ENCODE measurements around the gene TUBGCP2. TPM values are rescaled to one million over a fixed set of nuclear protein-coding genes. Genes with fewer than 3 reads are reported as not detected.

The TUBGCP2 gene
- total and polyA plus RNA-seq, 2 of the 13 experiments (the other 11 are each of a cell fraction or from before 2014, with no cell fraction given), result 21.3 to 34.5 TPM

- peak; percentile 65 for TF ChIP-seq RAD21 (CRISPR knock-in tag; IDR thresholded peaks at IDR 0.05)
- TF ChIP-seq ZFP91 (CRISPR knock-in tag; IDR thresholded peaks at IDR 0.05; ENCODE audit: borderline replicate concordance), result peak; percentile 76; the same call in 1 of the 2 replicates
- TF ChIP-seq ZNF430 (CRISPR knock-in tag; IDR thresholded peaks at IDR 0.05), result no peak; the same call in 1 of the 2 replicates
- TF ChIP-seq BRCA1 (CRISPR knock-in tag; IDR thresholded peaks at IDR 0.05), result no peak
- TF ChIP-seq RNF2 (conservative IDR thresholded peaks at IDR 0.05; ENCODE audit: low read depth), result 0 out of 2 replicates have a peak, but pooled peaks have one; percentile 21
- 0 out of 2 replicates have a peak, but pooled peaks have one; percentile 37 for TF ChIP-seq PRDM15 (CRISPR knock-in tag; IDR thresholded peaks at IDR 0.05)
- TF ChIP-seq ZNF556 (CRISPR knock-in tag; IDR thresholded peaks at IDR 0.05; ENCODE audit: borderline replicate concordance), result peak; percentile 76; the same call in 1 of the 2 replicates
- 0 out of 2 replicates have a peak, but pooled peaks have one; percentile 49 for TF ChIP-seq PCBP1 (IDR thresholded peaks at IDR 0.05; ENCODE audit: borderline replicate concordance, low read depth, low read length)
- TF ChIP-seq GTF2F1 (IDR thresholded peaks at IDR 0.05; ENCODE audit: low read length), result no peak
These were observed 9.9 kb upstream of the TUBGCP2 start (continued) for GRCh38 chr10:133318494-133319127.
